Measurements from ENCODE around the gene ZBTB25.

ZBTB25 gene

DNA sequence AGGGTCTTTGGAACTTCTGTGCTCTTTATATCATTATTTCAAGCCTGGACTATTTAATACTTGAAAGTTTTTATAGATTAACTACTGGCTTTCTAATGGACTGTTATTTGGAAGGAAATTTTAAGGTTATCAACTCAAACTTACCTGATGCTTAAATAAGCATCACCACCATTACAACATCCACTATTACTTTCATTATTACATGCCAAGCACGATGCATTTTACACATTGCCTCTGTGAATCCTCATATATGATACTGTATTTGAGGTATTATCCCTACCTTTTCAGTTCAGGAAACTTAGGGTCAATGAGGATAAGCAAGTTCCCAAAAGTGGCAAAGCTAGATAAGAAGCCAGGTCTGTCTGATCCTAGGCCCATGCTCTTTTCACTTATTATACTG lies 13.3 kb upstream of the ZBTB25 start:
- DNase-seq (ENCODE audit: low read depth) = no peak

DNA sequence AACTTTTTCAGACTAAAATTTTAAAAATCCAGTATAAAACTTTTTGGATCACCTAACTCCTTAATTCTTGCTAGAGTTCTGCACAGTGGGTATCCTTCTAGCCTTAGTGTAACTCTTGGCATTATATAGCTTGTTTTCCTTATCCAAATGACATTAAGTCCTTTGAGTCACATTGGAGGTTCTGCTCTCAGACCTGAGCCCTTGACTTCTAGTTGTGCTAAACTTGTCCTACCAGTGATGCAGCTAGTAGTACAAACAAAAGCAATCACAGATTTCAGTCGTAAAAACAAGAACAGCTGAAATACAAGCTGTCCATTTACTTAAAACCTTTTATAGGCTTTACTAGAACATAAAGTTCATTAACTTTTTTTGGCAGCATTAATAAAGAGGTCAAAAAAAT lies 11.4 kb upstream of the ZBTB25 start:
- no peak for DNase-seq (ENCODE audit: low read depth)

DNA sequence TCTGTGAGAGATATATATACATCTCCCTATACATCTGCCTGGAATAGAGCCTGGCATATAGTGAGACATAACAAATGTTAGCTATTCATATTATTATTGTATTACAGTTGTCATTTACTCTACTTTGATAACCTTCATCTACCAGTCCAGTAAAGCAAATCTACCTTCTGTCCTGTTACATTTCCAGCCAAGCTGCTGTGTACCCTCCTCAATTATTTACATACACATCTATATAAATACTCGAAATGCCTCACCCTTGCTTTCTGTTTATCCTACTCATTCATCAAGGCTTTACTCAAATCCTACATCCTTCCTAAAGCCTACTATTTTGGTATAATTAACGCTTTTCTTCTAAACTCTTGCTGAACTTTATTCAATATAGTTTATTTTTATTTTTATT lies 9.6 kb upstream of the ZBTB25 start:
- no peak for DNase-seq (ENCODE audit: low read depth)

DNA sequence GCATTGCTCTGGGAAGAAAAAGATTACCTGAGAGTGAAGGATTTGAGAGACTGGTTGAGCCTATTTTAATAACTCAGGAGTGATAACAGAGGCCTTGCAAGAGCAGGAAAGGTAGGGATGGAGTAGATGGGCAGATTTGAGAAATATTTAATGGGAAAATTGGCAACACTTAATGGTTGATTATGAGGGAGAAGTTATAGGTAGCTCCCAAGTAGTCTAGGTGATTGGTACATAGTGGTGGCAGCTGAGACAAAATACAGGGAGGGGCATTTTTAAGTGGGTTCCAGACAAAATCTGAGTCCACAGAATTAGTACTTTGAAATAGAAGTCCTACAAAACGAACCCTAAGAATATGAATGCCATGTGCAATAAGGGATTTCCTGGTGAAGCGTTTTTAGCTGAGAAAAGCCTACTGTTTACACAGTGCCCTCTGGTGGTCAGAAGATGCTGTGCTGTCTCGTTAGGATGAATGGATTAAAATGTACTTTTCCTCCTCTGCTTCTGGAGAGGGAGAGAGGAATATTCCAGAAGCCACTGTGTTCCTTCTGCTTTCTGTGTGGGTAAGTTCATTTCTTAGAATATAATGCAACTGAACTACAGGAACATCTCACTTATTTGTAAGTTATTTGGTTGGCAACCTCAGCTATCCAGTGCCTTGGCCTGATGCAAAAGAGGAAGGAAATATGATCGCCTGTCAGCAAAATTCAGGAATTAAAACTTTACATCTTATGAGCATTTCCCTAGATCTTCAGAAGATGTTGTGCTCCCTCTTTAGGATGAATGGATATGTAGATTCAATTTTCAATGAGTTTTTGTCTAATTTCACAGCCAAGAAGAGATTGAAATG lies 7.4 kb upstream of the ZBTB25 start:
- no peak for DNase-seq (ENCODE audit: low read depth)

DNA sequence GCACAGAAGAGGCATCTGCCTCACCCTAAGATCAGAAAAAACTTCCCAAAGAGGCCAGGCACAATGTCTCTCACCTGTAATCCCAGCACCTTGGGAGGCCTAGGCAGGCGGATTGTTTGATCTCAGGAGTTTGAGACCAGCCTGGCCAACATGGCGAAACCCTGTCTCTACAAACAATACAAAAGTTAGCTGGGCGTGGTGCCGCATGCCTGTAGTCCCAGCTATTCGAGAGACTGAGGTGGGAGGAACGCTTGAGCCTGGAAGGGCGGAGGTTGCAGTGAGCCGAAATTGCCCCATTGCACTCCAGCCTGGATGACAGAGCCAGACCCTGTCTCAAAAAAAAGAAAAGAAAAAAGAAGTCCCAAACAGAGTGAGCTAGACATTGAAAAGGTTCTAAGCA lies 5.4 kb upstream of the ZBTB25 start:
- DNase-seq (ENCODE audit: low read depth) = no peak

DNA sequence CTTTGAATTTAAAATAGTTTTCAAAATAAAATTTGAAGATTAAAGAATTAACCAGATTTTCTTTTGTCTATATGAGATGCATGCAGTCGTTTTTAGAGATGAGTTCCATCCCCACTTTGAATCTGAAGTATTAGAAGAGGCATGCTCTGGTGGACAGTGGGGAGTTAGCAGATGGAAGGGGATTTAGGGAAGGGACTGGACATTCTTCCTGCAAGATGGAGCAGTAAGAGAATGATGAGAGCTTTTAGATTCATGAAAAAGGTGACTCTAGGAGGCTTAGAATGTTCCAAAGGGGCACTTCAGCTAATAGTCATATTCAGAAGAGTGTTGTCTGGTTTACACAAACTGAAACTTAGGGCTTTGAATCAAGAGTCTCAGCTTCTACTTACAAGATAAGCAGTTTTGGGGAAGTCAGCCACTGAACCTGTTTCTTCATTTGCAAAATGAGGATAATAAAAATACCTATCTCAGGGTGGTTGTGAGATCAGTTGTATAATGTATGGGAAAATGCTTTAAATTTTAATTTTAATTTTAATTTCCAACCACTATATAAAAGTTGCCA lies 4.7 kb upstream of the ZBTB25 start:
- no peak for DNase-seq (ENCODE audit: low read depth)

DNA sequence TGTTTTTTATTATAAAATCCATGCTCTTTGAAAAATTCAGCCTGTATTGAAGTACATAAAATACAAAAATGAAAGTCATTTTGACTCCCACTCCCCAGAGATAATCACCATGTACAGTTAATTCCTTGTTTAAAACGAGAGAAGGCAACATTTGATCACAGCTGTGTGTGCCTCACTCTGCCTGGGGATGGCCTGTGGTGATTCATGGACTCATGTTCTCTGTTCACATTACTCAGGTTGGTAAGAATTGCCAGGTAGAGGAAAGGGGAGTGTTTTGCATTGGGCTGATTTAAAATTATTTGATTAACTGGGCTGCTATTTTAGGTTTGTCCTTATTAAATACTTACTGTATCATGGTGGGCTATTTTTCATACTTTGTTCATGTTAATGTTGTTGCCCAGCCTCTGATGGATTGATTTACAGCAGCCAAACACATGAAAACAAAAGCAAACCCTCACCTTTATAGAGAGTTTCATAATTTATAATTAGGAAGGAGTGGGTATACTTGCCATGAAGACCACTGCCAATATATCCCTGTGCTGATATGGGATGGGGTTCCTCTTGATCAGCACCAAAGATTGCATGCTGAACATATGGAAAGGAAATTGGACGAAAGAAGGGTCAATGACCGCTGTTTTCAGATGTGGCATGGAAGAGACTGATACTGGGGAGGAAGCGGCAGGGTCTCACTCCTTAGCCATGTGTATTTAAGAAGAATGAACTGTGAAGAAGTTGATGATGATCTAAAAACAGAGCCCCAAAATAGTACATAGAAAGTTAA lies 3.9 kb upstream of the ZBTB25 start:
- DNase-seq (ENCODE audit: low read depth) = no peak

DNA sequence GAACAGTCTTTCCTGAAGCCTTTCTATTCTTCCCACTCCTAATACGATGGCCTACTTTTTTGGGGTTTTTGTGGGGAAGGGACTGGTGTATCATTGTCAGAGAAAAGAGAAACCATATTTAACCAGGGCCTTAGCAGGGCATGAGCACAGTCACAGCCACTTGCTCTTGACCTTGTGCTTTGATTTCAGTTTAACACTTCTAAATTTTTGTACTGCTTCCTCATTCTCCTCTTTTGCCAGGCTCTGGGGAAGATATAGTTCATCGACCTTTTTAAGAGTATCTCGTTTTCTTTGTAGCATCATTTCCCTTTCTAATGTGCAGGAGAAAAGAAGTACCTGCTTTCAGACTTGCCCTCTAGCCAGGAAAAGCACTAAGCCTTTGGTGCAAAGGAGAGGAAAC lies 3.1 kb upstream of the ZBTB25 start:
- DNase-seq (ENCODE audit: low read depth) = no peak

DNA sequence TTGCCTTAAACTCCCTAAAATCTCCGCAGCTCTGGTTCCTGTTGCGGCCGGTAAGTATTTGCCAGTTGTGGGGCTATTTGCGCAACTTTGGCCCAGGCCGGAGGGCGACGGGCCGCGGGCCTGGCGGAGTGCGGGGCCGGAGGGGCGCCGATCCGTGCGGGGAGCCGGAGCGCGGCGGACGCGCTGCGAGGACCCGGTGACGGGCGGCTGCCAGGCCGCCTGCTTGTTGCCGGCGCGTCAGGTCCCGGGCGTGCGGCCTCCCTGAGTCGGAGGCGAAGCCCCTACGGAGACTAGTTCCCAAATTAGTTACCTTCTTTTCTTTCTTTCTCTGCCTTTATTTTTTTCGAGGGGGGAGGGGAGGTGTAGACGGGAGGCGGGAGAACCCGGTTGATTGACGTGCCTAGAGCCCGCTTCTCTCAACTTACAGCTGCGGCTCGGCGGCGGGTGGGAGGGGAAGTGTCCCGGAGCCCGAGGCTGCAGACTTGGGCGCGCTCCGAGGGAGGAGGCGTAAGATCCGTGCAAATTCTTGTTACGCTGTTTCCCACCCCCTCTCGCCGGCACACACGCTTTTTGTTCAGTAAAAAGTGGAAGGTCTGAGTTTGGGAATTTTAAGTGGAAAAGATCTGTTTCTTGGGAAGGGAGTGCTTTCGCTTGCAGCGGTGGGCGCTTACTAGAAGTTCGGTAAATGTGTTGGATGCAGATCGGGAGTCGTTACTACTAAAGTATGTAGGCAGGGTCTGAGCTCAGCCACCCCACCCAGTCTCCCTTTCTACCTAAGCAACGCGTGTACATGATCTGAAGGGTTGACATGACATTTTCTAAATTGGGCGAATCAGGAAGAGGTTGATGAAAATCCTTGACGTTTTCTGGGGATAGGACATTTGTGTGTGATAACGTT lies 1.5 kb upstream of the ZBTB25 start:
- peak; percentile 69 for DNase-seq (ENCODE audit: low read depth)

DNA sequence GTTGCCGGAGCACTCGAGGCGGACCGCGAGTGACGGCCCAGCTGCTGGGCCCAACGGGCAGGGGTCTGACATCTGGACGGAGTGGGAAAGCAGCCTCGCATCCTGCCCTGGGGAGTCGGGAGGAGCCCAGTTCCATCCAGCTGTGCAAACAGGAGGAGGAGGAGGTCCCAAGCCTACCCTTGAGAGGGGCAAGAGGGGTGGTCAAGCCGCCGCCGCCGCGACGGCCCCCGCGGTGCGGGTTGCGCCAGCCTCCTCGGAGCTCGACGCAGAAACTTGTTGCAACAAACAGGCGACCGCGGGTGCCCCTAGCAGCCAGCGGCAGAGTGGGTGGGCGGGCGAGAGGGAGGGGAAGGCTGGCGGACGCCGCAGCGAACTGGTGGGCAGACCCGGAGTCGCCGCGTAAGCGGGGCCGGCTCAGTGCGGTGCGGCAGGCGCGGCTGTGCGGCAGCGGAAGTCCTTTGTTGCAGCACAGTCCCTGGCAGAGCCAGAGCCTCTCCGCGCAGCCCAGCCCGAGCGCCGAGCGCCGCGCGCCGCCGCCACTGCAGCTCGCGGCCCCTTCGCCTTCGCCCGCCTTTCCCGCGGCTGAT lies 765 bp upstream of the ZBTB25 start, which contains the start of gene ZBTB1:
TSS of gene ZBTB1 (plus strand) at position 461 of the 587 bp plus-strand sequence. CDS start 16,735 bp downstream, outside the sequence.
- peak; percentile 82 for DNase-seq (ENCODE audit: low read depth)

DNA sequence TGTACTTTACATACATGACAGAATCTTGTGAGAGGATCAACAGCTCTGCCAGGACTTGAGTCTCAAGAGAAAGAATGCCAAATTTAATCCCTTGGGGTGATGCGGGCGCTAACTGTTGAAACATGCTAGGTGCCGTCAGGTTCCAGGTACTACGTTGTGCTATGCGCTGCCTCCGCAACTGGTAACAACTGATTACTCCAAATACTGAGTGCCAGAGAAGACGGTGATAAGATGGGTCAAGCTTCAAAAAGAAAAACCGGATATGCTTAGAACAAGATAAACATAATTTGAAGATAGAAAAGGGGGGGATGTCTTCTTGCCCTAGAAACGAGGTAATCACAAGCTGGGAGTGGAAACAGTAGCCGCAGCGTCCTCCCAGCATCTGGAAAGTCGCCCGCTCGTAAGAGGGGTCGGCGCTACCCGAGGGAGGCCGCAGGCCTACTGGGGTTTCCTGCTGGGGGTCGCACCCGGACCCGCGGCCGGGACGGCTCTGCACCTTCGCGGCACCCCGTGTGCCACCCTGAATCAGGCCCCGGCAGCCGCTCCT lies 678 bp downstream of the ZBTB25 start:
- no peak for DNase-seq (ENCODE audit: low read depth)

DNA sequence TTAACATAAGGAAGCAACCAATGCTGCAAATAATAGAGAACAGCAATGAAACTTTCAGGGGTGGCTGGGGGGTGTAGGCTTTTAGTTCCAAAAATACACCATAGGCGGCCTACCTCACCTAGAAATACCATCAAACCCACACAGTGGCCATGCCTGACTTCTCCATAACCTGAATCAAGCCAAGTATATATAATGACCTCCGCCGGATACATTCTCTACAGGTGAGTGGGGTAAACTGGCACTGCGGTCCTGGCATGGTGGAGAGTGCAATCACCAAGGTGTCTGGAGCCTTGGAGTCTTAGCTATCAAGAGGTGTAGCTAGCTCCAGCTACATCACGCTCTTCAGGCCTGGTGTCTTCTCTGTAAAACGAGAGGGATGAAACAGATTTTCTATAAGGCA lies 1.2 kb downstream of the ZBTB25 start:
- no peak for DNase-seq (ENCODE audit: low read depth)

DNA sequence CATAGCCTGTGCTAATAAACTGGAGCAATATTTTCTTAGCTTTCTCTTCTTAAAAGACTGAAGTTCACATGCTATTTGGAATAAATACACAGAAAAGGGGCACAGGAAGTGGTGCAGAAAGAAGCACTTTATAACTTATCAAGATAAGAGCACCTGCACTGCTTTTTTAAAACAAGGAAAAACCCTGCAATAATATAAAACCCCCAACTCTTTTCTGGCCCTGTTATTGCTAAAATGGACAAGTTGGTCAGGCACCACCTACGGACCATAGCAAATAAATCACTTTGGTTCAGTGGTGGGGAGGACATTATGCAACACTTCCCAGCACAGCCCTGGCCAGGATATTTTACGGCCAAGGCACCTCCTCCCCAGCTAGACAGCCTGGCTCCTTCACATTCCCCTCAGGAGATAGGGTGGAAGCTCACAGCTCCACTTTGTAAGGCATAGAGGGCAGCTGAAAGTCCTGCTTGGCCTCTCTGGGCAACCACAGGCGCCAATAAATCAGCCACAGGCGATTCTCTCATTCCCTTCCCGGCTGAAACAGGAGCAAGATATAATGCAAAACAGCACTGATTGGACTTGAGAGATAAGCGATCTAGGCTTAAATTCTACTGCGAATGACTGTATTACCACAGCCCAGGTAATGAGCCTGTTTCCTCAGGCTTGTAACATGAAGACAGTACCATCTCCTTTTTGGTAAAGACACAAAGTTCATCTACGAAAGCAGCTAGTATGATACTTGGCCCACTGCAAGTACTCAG lies 2.0 kb downstream of the ZBTB25 start:
- no peak for DNase-seq (ENCODE audit: low read depth)

DNA sequence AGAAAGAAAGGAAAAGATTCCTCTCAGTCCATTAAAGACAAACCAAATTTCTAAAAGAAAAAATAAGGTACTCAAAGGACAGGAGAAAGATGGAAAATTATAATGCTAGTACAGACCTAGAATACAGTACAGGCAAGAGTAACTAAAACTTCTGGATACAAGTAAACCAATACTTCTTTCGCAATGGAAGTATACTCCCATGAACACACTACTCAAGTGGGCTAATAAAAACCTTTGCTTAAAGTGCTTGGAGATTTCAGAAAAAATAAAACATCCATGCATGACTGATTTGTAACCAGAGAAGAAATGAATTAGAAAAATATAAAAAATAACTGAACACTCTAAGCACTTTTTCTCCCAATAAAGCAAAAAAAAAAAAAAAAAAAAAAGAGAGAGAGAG lies 3.5 kb downstream of the ZBTB25 start:
- DNase-seq (ENCODE audit: low read depth) = no peak

DNA sequence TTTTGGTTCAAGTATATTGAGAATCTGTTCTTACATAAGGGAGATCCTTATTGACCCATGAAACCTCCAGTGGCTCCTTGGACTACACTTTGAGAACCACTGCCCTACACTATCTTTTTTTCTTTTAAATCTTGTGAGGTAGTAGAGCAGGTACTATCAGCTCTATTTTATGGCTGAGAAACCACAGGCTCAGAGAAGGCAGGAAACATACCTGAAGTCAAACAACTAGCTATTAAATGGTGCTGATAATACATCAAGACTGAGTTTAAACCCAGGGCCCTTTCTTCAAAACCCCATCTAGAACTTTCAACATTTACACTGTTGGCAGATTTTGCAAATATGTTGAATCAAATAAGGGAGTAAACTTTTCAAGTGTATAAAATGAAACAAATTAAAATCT lies 6.9 kb downstream of the ZBTB25 start:
- DNase-seq (ENCODE audit: low read depth) = no peak

DNA sequence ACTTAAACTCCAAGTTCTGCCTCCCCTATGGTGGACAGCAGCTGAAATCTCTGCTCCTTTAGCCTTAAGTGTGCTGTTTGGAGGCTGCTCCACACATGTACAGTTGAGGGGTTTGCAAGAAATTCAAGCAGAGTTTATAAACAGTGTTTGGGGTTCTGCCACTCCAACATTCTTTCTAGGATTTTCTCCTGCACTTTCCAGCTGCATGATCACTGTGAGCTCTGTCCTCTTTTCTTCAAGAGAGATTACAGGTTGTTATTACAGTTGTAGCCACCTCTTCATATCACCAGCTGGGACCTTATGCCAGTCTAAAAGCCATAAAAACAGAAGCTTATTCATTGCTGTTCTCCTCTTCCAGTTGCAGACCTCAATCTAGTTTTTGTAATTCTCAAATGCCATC lies 8.4 kb downstream of the ZBTB25 start:
- DNase-seq (ENCODE audit: low read depth) = no peak

DNA sequence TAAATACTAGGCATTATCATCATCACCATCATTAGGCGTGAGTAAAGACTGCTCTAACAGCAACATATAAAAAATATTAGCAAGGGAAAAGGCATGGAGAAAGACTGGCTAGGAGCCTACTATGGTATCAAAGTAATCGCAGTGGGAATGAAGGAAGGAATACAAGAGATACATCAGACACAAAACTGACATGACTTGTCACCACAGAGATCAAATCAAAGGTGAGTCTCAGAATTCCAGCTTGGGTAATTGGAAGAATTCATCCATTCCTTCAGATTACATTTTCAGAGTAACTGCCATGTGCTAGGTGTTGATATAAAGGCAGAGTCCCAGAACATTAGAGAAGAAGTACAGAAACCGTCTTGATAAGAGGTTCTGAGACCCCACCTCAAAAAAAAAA lies 10.2 kb downstream of the ZBTB25 start:
- no peak for DNase-seq (ENCODE audit: low read depth)

DNA sequence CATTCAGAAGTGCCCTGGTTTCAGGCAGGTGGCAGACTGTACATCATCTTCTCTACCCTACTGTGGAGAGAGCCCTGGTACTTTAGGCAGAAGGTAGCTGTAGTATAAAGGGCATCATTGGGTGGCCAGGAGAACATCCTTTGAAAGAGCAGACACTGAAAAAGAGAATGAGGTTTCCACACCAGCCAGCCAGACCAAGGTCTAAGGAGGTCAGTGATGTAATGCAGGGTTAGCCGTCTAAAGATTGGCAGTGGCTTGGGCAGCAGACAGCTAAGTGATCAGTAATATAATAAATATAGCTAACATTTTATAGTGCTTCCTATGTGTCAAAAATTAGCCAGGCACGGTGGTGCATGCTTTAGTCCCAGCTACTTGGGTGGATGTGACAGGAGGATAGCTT lies 12.0 kb downstream of the ZBTB25 start:
- no peak for DNase-seq (ENCODE audit: low read depth)

DNA sequence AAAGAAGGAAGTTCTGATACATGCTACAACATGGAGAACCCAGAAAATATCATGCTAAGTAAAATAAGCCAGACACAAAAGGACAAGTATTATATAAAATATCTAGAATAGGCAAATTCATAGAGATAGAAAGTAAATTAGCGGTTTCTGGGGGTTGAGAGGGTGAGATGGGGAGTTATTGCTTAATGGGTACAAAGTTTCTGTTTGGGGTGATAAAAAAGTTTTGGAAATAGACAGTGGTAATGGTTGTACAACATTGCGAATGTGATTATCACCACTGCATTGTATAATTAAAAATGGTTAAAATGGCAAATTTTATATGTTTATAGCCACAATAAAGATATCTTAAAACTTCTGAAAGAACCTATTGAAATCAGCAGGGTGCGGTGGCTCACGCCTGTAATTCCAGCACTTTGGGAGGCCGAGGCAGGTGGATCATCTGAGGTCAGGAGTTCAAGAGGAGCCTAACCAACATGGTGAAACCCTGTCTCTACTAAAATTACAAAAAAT lies 15.0 kb downstream of the ZBTB25 start:
- DNase-seq (ENCODE audit: low read depth) = no peak

DNA sequence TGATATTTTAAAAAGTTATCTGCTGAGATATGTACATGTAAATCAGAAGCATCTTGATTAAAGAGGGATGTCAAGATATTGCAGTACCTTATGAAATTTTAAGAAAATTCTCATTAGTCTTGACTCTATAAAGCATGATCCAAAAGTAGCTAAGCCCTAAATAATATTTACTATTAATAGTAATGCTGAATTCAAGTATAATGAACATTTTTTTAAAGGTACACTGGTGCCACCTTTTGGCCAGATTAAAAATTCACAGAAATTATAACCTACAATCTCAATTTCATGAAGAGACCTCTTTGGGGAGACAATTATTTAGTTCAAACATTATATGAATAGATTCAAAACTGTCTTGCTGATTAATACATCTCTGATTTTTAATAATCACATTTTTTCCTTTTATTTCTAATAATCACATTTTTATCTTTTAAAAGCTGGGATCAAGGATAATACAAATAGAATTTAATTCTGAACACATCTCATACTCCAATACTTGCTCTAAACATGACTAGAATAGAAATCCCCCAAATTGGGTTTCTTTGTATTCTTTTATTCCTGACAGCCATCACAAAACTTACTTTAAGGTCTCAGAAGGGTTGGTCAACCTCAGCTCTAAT lies 24.9 kb downstream of the ZBTB25 start:
- no peak for DNase-seq (ENCODE audit: low read depth)

All from stimulated activated CD8-positive, alpha-beta memory T cell treated with anti-CD3 and anti-CD28 coated beads, Interleukin-12 subunit alpha, Interleukin-12 subunit beta, amount 100 ng/mL, for 4 hours (primary cell).